ENCODE results near the gene AP2A1. TPM values are rescaled to one million over a fixed set of nuclear protein-coding genes. Genes with fewer than 3 reads are reported as not detected.

Gene AP2A1
- total RNA-seq, 3 donors from 2014 or later (not counting 1 experiment from before 2014, with no cell fraction given): 137 to 163 (median 161) TPM

DNA sequence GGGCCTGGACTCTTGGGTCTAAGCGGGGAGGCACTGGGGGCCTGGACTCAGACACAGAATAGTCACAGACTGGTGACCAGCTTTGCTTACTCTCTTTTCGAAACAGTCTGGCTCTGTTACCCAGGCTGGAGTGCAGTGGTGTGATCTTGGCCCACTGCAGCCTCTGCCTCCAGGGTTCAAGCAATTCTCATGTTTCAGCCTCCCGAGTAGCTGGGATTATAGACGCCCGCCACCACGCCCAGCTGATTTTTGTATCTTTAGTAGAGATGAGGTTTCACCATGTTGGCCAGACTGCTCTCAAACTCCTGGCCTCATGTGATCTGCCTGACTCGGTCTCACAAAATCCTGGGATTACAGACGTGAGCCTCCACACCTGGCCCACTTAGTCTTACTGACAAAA, 62.4 kb downstream of the AP2A1 start:
- H3K4me1 Mint-ChIP-seq: peaks cover 8 to 11% of the 10 kb centered on the region in 2 donors
- DNase-seq (no peak), ATAC-seq (no peak)
- H3K27me3 Mint-ChIP-seq (ENCODE audit: low read depth in 2 of 2): no peaks in the 10 kb centered on the region
- no peaks in the 10 kb centered on the region for H3K9me3 Mint-ChIP-seq
- no peaks in the 10 kb centered on the region for H3K27me3 ChIP-seq (ENCODE audit: control insufficient read depth, insufficient read depth, low read length)
- H3K4me3 Mint-ChIP-seq: no peak overlapping the region
- no peaks in the 10 kb centered on the region for H3K4me1 ChIP-seq (ENCODE audit: control insufficient read depth, insufficient read depth, low read length)
- peaks cover 31% of the 10 kb centered on the region for H3K36me3 ChIP-seq (ENCODE audit: control insufficient read depth, insufficient read depth, low read length)
- TF ChIP-seq, protein P1, sequence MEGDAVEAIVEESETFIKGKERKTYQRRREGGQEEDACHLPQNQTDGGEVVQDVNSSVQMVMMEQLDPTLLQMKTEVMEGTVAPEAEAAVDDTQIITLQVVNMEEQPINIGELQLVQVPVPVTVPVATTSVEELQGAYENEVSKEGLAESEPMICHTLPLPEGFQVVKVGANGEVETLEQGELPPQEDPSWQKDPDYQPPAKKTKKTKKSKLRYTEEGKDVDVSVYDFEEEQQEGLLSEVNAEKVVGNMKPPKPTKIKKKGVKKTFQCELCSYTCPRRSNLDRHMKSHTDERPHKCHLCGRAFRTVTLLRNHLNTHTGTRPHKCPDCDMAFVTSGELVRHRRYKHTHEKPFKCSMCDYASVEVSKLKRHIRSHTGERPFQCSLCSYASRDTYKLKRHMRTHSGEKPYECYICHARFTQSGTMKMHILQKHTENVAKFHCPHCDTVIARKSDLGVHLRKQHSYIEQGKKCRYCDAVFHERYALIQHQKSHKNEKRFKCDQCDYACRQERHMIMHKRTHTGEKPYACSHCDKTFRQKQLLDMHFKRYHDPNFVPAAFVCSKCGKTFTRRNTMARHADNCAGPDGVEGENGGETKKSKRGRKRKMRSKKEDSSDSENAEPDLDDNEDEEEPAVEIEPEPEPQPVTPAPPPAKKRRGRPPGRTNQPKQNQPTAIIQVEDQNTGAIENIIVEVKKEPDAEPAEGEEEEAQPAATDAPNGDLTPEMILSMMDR (IDR thresholded peaks at IDR 0.05): no peak
- no peaks in the 10 kb centered on the region for H3K36me3 Mint-ChIP-seq
- no peak overlapping the region for H3K27ac Mint-ChIP-seq
- WGBS (ENCODE audit: insufficient coverage): 92% methylated on average over 8 of the region's 8 CpGs
- intact Hi-C loops (cut with micrococcal nuclease): no loop called here
- H3K4me3 ChIP-seq (ENCODE audit: low read length): no peak overlapping the region
- H3K9me3 ChIP-seq (ENCODE audit: control insufficient read depth, insufficient read depth, low read length): no peaks in the 10 kb centered on the region
- H3K27ac ChIP-seq (ENCODE audit: low read length): no peak overlapping the region

DNA sequence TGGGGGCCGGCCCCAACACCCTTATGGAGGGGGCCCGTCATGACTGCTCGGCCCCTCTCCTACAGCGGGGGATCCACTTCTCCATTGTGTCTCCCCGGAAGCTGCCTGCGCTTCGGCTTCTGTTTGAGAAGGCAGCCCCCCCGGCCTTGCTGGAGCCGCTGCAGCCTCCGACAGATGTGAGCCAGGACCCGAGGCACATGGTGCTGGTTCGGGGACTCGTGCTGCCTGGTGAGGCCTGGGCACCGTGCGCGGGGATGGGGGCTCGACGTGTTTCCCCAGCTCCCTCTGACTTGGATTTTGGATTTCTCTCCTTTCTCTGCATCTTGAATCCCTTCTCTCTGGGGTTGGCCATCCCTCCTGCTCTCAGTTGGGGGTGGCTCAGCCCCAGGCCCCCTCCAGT, 62.9 kb downstream of the AP2A1 start:
- Histone ChIP-seq H3K4me1 (ENCODE audit: control insufficient read depth, insufficient read depth, low read length) (no peaks in the 10 kb centered on the region), H3K27me3 (ENCODE audit: control insufficient read depth, insufficient read depth, low read length) (no peaks in the 10 kb centered on the region), H3K9me3 (ENCODE audit: control insufficient read depth, insufficient read depth, low read length) (no peaks in the 10 kb centered on the region), H3K27ac (ENCODE audit: low read length) (no peak overlapping the region), H3K36me3 (ENCODE audit: control insufficient read depth, insufficient read depth, low read length) (peaks cover 36% of the 10 kb centered on the region), H3K4me3 (ENCODE audit: low read length) (no peak overlapping the region)
- no peaks in the 10 kb centered on the region for H3K36me3 Mint-ChIP-seq
- no peaks in the 10 kb centered on the region for H3K27me3 Mint-ChIP-seq (ENCODE audit: low read depth in 2 of 2)
- ATAC-seq: no peak
- 97% methylated on average over 18 of the region's 18 CpGs for WGBS (ENCODE audit: insufficient coverage)
- TF ChIP-seq, protein P1 (IDR thresholded peaks at IDR 0.05): no peak
- no peak overlapping the region for H3K4me3 Mint-ChIP-seq
- H3K27ac Mint-ChIP-seq: no peak overlapping the region
- DNase-seq: no peak
- peaks cover 8 to 11% of the 10 kb centered on the region in 2 donors for H3K4me1 Mint-ChIP-seq
- intact Hi-C loops (cut with micrococcal nuclease): no loop called here
- H3K9me3 Mint-ChIP-seq: no peaks in the 10 kb centered on the region

DNA sequence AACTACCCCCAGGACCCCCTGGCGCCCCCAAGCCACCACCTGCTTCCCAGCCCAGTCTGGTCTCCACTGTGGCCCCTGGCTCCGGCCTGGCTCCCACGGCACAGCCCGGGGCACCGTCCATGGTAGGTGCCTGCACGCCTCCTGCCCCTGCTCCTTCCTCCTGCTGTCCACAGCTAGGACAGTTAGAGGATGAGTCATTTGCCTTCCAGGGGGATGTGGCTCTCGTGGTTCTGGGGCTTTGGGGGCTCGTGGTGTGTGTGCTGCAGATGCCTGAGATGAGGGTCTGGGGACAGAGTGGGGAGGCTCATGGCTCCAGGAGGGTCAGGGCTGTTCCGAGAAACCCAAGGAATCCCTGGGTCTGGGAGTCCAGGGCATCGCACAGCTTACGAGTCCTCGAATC, 64.0 kb downstream of the AP2A1 start:
- DNase-seq: no peak
- Mint-ChIP-seq H3K27ac (no peak overlapping the region), H3K9me3 (no peaks in the 10 kb centered on the region), H3K4me1 (peaks cover 8 to 11% of the 10 kb centered on the region in 2 donors), H3K4me3 (no peak overlapping the region), H3K27me3 (ENCODE audit: low read depth in 2 of 2) (no peaks in the 10 kb centered on the region), H3K36me3 (no peaks in the 10 kb centered on the region)
- Histone ChIP-seq H3K36me3 (ENCODE audit: control insufficient read depth, insufficient read depth, low read length) (peaks cover 46% of the 10 kb centered on the region), H3K27ac (ENCODE audit: low read length) (no peak overlapping the region), H3K9me3 (ENCODE audit: control insufficient read depth, insufficient read depth, low read length) (no peaks in the 10 kb centered on the region), H3K27me3 (ENCODE audit: control insufficient read depth, insufficient read depth, low read length) (no peaks in the 10 kb centered on the region), H3K4me1 (ENCODE audit: control insufficient read depth, insufficient read depth, low read length) (no peaks in the 10 kb centered on the region), H3K4me3 (ENCODE audit: low read length) (no peak overlapping the region)
- 87% methylated on average over 12 of the region's 12 CpGs for WGBS (ENCODE audit: insufficient coverage)
- intact Hi-C loops (cut with micrococcal nuclease): no loop called here
- TF ChIP-seq, protein P1 (IDR thresholded peaks at IDR 0.05): no peak
- ATAC-seq: no peak

DNA sequence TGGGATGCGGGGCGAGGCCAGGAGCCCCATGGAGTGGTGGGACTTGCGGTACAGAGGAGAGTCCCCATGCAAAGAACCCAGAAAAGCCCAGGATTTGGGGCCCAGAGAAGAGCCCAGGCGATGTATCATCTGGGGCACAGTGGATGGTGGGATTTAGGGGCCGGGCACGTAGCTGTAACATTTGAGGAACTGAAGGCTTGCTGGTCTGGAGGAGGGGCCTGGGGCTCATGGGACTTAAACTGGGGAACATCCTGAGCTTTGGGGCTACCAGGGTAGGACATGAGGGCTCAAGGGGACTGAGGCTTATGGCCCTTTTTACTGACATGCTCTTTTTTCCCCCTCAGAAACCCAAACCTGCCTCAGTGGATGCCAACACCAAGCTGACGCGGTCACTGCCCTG, 64.8 kb downstream of the AP2A1 start:
- DNase-seq (no peak), ATAC-seq (no peak)
- Histone ChIP-seq H3K4me3 (ENCODE audit: low read length) (no peak overlapping the region), H3K27me3 (ENCODE audit: control insufficient read depth, insufficient read depth, low read length) (no peaks in the 10 kb centered on the region), H3K27ac (ENCODE audit: low read length) (no peak overlapping the region), H3K36me3 (ENCODE audit: control insufficient read depth, insufficient read depth, low read length) (peaks cover 52% of the 10 kb centered on the region), H3K9me3 (ENCODE audit: control insufficient read depth, insufficient read depth, low read length) (no peaks in the 10 kb centered on the region), H3K4me1 (ENCODE audit: control insufficient read depth, insufficient read depth, low read length) (no peaks in the 10 kb centered on the region)
- intact Hi-C loops (cut with micrococcal nuclease): no loop called here
- Mint-ChIP-seq H3K4me3 (no peak overlapping the region), H3K27ac (no peak overlapping the region), H3K36me3 (no peaks in the 10 kb centered on the region), H3K27me3 (ENCODE audit: low read depth in 2 of 2) (no peaks in the 10 kb centered on the region), H3K9me3 (no peaks in the 10 kb centered on the region), H3K4me1 (peaks cover 6% of the 10 kb centered on the region in 2 donors)
- WGBS (ENCODE audit: insufficient coverage): 94% methylated on average over 8 of the region's 8 CpGs
- TF ChIP-seq, protein P1 (IDR thresholded peaks at IDR 0.05): no peak
